HFFc6 (cell line): ENCODE results near the gene BBS4. TPM values are rescaled to one million over a fixed set of nuclear protein-coding genes. Genes with fewer than 3 reads are reported as not detected.

ENCODE experiments used
- DNase-seq: peaks from one replicate; pipeline ENCODE4 v3.0.0-alpha.2; 2018
- H3K27ac Mint-ChIP-seq: 2 replicates; pipeline ENCODE4 v1.8.0; 2020; ENCODE audit warnings: mild to moderate bottlenecking, mixed read lengths
- H3K27me3 Mint-ChIP-seq: 2 replicates; pipeline ENCODE4 v1.8.0; 2021; ENCODE audit warnings: mild to moderate bottlenecking, moderate library complexity, mixed read lengths; ENCODE audit not compliant: insufficient read depth
- H3K36me3 Mint-ChIP-seq: 2 replicates; pipeline ENCODE4 v1.8.0; 2021; ENCODE audit warnings: low read depth, mixed read lengths
- H3K4me1 Mint-ChIP-seq: 2 replicates; pipeline ENCODE4 v1.8.0; 2020; ENCODE audit warnings: low read depth, mixed read lengths
- H3K4me3 Mint-ChIP-seq: 2 replicates; pipeline ENCODE4 v1.8.0; 2020; ENCODE audit warnings: mild to moderate bottlenecking, moderate library complexity, mixed read lengths
- H3K9me3 Mint-ChIP-seq: 2 replicates; pipeline ENCODE4 v1.8.0; 2020; ENCODE audit warnings: mild to moderate bottlenecking, mixed read lengths
- CTCF ChIP-seq: fragments of 200-600 bp; sonication (generic); IDR thresholded peaks from 2 replicates; pipeline ENCODE4 v1.5.0; 2021; ENCODE audit warnings: antibody characterized with exemption, mild to moderate bottlenecking
- total RNA-seq, 6 experiments: library from RNA; stranded (reverse); fragmentation: NEBNext Ultra II Directional; extraction: Animal tissue kit (Norgen Biotek cat#: 25700); gene quantifications; 2 replicates in 1 of 6; 3 replicates in 5 of 6; pipeline ENCODE4 v1.2.3, GENCODE V29; 2021

Gene BBS4
- total RNA-seq, 6 experiments from 2014 or later = 10.3 to 12.9 (median 12.5) TPM

GRCh38 chr15:72766025-72766424, 80.0 kb downstream of the BBS4 start:
- Mint-ChIP-seq H3K36me3 (peaks cover 52% of the 10 kb centered on the region), H3K27ac (no peak overlapping the region), H3K4me3 (no peak overlapping the region), H3K9me3 (peaks cover 16% of the 10 kb centered on the region), H3K27me3 (no peaks in the 10 kb centered on the region), H3K4me1 (peaks cover 19% of the 10 kb centered on the region)
- no peak for DNase-seq
- no peak for TF ChIP-seq CTCF

GRCh38 chr15:72766780-72767179, 80.8 kb downstream of the BBS4 start:
- TF ChIP-seq CTCF = no peak
- Mint-ChIP-seq H3K4me1 (peaks cover 23% of the 10 kb centered on the region), H3K27me3 (no peaks in the 10 kb centered on the region), H3K4me3 (no peak overlapping the region), H3K36me3 (peaks cover 55% of the 10 kb centered on the region), H3K9me3 (peaks cover 16% of the 10 kb centered on the region), H3K27ac (no peak overlapping the region)
- no peak for DNase-seq

- Mint-ChIP-seq H3K27me3 (no peaks in the 10 kb centered on the region), H3K9me3 (peaks cover 16% of the 10 kb centered on the region), H3K4me1 (peaks cover 10% of the 10 kb centered on the region), H3K4me3 (no peak overlapping the region), H3K27ac (no peak overlapping the region), H3K36me3 (peaks cover 45% of the 10 kb centered on the region)
- peak; percentile 54 for TF ChIP-seq CTCF
- DNase-seq = no peak
These were observed 84.8 kb downstream of the BBS4 start for GRCh38 chr15:72770673-72771328.

- H3K36me3 Mint-ChIP-seq = peaks cover 41% of the 10 kb centered on the region
- H3K4me3 Mint-ChIP-seq = no peak overlapping the region
- H3K27ac Mint-ChIP-seq = no peak overlapping the region
- DNase-seq = no peak
- no peak for TF ChIP-seq CTCF
- H3K27me3 Mint-ChIP-seq = no peaks in the 10 kb centered on the region
- peaks cover 10% of the 10 kb centered on the region for H3K4me1 Mint-ChIP-seq
- peaks cover 16% of the 10 kb centered on the region for H3K9me3 Mint-ChIP-seq
These were observed 85.3 kb downstream of the BBS4 start for GRCh38 chr15:72771329-72771725.

- Mint-ChIP-seq H3K4me1 (peaks cover 20% of the 10 kb centered on the region), H3K4me3 (no peak overlapping the region), H3K27me3 (no peaks in the 10 kb centered on the region), H3K27ac (no peak overlapping the region), H3K36me3 (peaks cover 8% of the 10 kb centered on the region), H3K9me3 (no peaks in the 10 kb centered on the region)
- no peak for DNase-seq
- no peak for TF ChIP-seq CTCF
These were observed 88.8 kb downstream of the BBS4 start for GRCh38 chr15:72774696-72775383.
